GM12801 (cell line): ENCODE data around the gene ANKRD13D.

Source experiments
- CTCF ChIP-seq: IDR thresholded peaks from one replicate; pipeline ENCODE4 v1.5.1; 2011; ENCODE audit warnings: control low read depth; ENCODE audit not compliant: insufficient read length; ENCODE audit errors: extremely low read depth

The ANKRD13D gene

GRCh38 chr11:67303132-67303834 is 14.2 kb downstream of the ANKRD13D start, which contains the start of gene SSH3:
SSH3 (plus strand) TSS chr11:67303530; CDS start chr11:67303626, 96 bp downstream.
- no peak for TF ChIP-seq CTCF

GRCh38 chr11:67303835-67304411 is 14.8 kb downstream of the ANKRD13D start:
- no peak for TF ChIP-seq CTCF

GRCh38 chr11:67304511-67305113 is 15.5 kb downstream of the ANKRD13D start:
- no peak for TF ChIP-seq CTCF

GRCh38 chr11:67306769-67307544 is 17.9 kb downstream of the ANKRD13D start:
- TF ChIP-seq CTCF, result no peak

GRCh38 chr11:67307545-67308001 is 18.5 kb downstream of the ANKRD13D start:
- TF ChIP-seq CTCF, result no peak

GRCh38 chr11:67308031-67308866 is 19.1 kb downstream of the ANKRD13D start:
- no peak for TF ChIP-seq CTCF

- no peak for TF ChIP-seq CTCF
These were observed 20.1 kb downstream of the ANKRD13D start for GRCh38 chr11:67309166-67309565.
